Subcutaneous abdominal adipose tissue (tissue), 5 donors: ENCODE measurements around the gene SNRPD3.
"Not testable (repeated sequence)": the region's sequence is repeated elsewhere in the genome, so short reads cannot be mapped to it uniquely, and the experiment has no call there.

Experiments
- H3K27ac ChIP-seq: one replicate; pipeline ENCODE4 v1.7.0; 2013; ENCODE audit warnings: low read depth, mild to moderate bottlenecking, inconsistent platforms, low read length, moderate library complexity
- H3K27me3 ChIP-seq, 5 donors: one replicate each; pipeline ENCODE4 v1.7.0; 2013; ENCODE audit warnings: low read length in 5 of 5, inconsistent platforms in 1 of 5; ENCODE audit not compliant: control insufficient read depth in 5 of 5, insufficient read depth in 4 of 5
- H3K36me3 ChIP-seq, 5 donors: one replicate each; pipeline ENCODE4 v1.7.0; 2013; ENCODE audit warnings: low read length in 5 of 5; ENCODE audit not compliant: control insufficient read depth in 5 of 5, insufficient read depth in 5 of 5
- H3K4me1 ChIP-seq, 5 donors: one replicate each; pipeline ENCODE4 v1.7.0; 2013; ENCODE audit warnings: low read length in 5 of 5, mild to moderate bottlenecking in 3 of 5, moderate library complexity in 1 of 5; ENCODE audit not compliant: control insufficient read depth in 5 of 5, insufficient read depth in 5 of 5
- H3K4me3 ChIP-seq, 5 donors: one replicate each; pipeline ENCODE4 v1.7.0; 2013; ENCODE audit warnings: low read length in 5 of 5, low read depth in 1 of 5
- H3K9ac ChIP-seq, 5 donors: one replicate each; pipeline ENCODE4 v1.7.0; 2013; ENCODE audit warnings: low read length in 5 of 5, mild to moderate bottlenecking in 4 of 5, moderate library complexity in 3 of 5
- H3K9me3 ChIP-seq, 5 donors: one replicate each; pipeline ENCODE4 v1.7.0; 2013; ENCODE audit warnings: low read length in 5 of 5; ENCODE audit not compliant: control insufficient read depth in 5 of 5
- donor health status: healthy.
- donor health status: healthy.
- donor health status: healthy.
- donor health status: healthy.
- donor health status: healthy.

SNRPD3 gene

DNA sequence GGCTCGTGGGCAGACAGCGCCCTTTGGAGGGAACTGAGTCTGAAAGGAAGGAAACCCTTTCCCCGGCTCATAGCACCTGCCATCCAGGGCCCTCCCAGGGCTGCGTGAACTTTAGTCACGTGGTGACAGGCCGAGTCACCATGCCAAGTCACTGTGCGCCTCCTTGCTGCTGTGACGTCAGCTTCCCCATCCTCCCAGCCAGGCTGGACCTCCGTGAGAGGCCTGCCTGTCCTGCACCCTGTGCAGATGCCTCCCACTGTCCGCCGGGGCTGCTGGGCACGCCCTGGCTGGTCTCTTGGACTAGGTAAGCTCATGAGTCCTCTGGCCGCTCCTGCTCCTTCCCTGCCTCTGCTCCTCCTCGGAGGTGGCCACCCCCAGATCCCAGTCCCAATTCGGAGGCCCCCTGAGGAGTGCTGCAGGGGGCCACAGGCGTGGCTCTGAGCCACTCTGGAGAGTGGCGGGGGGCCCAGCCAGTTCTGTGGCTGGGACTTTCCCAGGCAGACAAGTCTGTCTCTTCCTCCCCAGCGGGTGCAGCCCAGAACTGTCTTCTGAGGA lies 51.7 kb downstream of the SNRPD3 start:
- not testable (repeated sequence) for H3K27ac ChIP-seq, H3K9ac ChIP-seq, H3K36me3 ChIP-seq, H3K4me1 ChIP-seq, H3K4me3 ChIP-seq, H3K9me3 ChIP-seq, H3K27me3 ChIP-seq

DNA sequence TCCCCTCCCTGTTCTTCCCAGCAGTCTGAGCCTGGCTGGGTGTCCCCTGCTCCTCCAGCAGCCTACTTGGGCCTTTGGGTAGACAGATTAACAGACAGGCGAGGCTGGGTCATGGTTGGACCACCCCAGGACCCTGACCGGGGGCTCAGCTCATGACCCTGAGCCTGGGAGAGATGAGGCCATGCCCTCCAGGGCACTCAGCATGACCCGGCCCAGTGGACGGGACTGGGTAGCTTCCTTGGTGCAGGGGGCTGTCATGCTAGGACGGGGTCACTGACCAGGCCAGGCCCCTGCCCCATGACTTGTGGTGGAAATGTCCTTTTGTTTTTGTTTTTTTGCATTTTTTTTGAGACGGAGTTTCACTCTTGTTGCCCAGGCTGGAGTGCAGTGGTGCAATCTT lies 52.5 kb downstream of the SNRPD3 start:
- not testable (repeated sequence) for H3K27me3 ChIP-seq, H3K27ac ChIP-seq, H3K4me3 ChIP-seq, H3K4me1 ChIP-seq, H3K9ac ChIP-seq, H3K36me3 ChIP-seq, H3K9me3 ChIP-seq

DNA sequence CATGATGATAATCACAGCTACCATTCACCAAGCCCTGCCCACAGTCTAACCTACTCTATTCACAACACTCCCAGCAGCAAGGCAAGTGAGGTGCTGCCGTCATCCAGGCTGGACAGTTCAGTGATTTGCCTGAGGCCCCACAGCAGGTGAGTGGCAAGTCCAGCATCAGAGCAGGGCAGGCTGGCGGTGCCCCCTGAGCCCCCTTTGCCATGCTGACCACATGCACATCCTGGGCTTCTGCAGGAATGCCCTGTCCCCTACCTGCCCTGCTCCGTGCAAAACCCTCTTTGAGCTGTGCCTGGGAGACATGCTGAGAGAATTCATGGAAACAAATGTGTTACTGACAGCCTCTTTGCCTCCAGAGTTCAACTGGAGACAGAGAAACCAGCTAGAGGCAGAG lies 54.1 kb downstream of the SNRPD3 start:
- not testable (repeated sequence) for H3K9me3 ChIP-seq, H3K9ac ChIP-seq, H3K27ac ChIP-seq, H3K36me3 ChIP-seq, H3K27me3 ChIP-seq, H3K4me1 ChIP-seq, H3K4me3 ChIP-seq

DNA sequence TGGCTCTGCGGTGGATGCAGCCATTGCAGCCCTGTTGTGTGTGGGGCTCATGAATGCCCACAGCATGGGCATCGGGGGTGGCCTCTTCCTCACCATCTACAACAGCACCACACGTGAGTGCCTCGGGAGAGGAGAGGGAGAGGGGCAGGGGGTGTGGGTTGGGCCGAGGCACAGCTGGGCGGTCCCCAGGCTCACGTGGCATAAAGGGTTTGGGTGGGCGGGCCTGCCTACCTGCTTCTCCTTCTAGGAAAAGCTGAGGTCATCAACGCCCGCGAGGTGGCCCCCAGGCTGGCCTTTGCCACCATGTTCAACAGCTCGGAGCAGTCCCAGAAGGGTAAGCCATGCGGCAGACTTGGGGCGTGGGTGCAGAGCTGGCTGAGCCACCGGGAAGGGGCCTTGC lies 59.0 kb downstream of the SNRPD3 start:
- H3K4me3 ChIP-seq, H3K27ac ChIP-seq: not testable (repeated sequence)

DNA sequence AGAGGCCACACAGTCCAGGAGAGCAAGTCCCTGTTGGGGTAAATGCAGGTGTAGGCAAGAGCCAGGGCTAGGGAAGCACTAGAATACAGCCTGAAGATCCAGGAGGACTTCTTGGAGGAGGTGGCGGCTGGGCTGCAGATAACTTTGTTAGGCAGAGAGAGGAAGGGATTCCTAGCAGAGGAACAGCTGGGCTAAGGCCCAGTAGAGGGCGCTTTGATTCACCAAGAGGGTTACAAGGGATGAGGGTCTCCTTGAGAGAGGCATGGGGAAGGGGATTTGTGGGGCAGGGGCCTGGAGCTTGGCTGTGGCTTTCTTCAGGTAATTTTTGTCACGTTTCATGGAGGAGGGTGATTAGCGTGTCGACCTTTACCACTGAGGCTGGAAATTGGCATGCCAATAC lies 65.4 kb downstream of the SNRPD3 start:
- H3K27ac ChIP-seq, H3K27me3 ChIP-seq, H3K36me3 ChIP-seq, H3K9me3 ChIP-seq, H3K4me3 ChIP-seq, H3K9ac ChIP-seq, H3K4me1 ChIP-seq: not testable (repeated sequence)

More for the DNA sequence above, 59.0 kb downstream of the SNRPD3 start:
- not testable (repeated sequence) for H3K27me3 ChIP-seq, H3K4me1 ChIP-seq, H3K36me3 ChIP-seq, H3K9ac ChIP-seq, H3K9me3 ChIP-seq

DNA sequence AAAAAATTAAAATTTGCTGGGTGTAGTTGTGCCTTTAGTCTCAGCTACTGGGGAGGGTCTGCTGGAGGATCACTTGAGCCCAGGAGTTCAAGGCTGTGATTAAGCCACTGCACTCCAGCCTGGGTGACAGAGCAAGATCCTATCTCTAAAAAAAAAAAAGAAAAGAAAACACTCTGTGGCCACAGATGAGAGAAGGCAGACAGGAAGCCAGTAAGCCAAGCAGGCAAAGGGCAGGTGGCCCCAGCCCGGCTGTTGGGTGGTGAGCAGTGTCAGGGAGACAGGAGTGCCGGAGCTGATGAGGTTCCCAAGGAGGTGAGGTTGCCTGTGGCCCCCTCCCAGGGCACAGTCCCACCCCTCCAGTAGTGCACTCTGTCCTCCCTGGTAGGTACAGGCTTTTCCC lies 66.8 kb downstream of the SNRPD3 start:
- H3K4me1 ChIP-seq, H3K9ac ChIP-seq, H3K4me3 ChIP-seq, H3K27ac ChIP-seq, H3K9me3 ChIP-seq, H3K36me3 ChIP-seq, H3K27me3 ChIP-seq: not testable (repeated sequence)
